Left ventricle myocardium inferior (tissue), 1 donor: ENCODE results near the gene THBS1. TPM values are rescaled to one million over a fixed set of nuclear protein-coding genes. Genes with fewer than 3 reads are reported as not detected.

Experiments
- DNase-seq: peaks from one replicate; pipeline ENCODE4 v3.0.0-alpha.2; 2020
- H3K27ac ChIP-seq: fragments of 200-600 bp; replicated peaks from 2 replicates; pipeline ENCODE4 v1.8.0; 2021
- H3K27me3 ChIP-seq: fragments of 200-600 bp; 2 replicates; pipeline ENCODE4 v1.8.0; 2021; ENCODE audit warnings: low read depth
- H3K36me3 ChIP-seq: fragments of 200-600 bp; 2 replicates; pipeline ENCODE4 v1.8.0; 2021
- H3K4me1 ChIP-seq: fragments of 200-600 bp; 2 replicates; pipeline ENCODE4 v1.8.0; 2021
- H3K4me3 ChIP-seq: fragments of 200-600 bp; 2 replicates; pipeline ENCODE4 v1.8.0; 2021; ENCODE audit warnings: mild to moderate bottlenecking, moderate library complexity
- H3K9me3 ChIP-seq: fragments of 200-600 bp; replicated peaks from 2 replicates; pipeline ENCODE4 v1.8.0; 2021
- intact Hi-C: fragments of 100-400 bp; cut with micrococcal nuclease; formaldehyde crosslinking; loops from one replicate; pipeline ENCODE4 v1.11.0; 2022
- total RNA-seq: library from RNA; stranded (reverse); fragmentation: NEBNext Ultra II Directional; extraction: Animal tissue kit (Norgen Biotek cat#: 25700); gene quantifications from one replicate; pipeline ENCODE4 v1.2.1, GENCODE V29; 2021
- TF ChIP-seq, protein P1 (sequence below): fragments of 200-600 bp; IDR thresholded peaks from 2 replicates; pipeline ENCODE4 v1.8.0; 2021; ENCODE audit warnings: antibody characterized with exemption, mild to moderate bottlenecking, borderline replicate concordance
- donor health status: DM: no; HTN: yes; CAD: no; lungs with severe emphysema.

Gene THBS1
- total RNA-seq, 1 donor from 2014 or later = 47.4 TPM

- H3K27ac ChIP-seq = no peak overlapping the region
- no peaks in the 10 kb centered on the region for H3K9me3 ChIP-seq
- DNase-seq = no peak
- TF ChIP-seq, protein P1, sequence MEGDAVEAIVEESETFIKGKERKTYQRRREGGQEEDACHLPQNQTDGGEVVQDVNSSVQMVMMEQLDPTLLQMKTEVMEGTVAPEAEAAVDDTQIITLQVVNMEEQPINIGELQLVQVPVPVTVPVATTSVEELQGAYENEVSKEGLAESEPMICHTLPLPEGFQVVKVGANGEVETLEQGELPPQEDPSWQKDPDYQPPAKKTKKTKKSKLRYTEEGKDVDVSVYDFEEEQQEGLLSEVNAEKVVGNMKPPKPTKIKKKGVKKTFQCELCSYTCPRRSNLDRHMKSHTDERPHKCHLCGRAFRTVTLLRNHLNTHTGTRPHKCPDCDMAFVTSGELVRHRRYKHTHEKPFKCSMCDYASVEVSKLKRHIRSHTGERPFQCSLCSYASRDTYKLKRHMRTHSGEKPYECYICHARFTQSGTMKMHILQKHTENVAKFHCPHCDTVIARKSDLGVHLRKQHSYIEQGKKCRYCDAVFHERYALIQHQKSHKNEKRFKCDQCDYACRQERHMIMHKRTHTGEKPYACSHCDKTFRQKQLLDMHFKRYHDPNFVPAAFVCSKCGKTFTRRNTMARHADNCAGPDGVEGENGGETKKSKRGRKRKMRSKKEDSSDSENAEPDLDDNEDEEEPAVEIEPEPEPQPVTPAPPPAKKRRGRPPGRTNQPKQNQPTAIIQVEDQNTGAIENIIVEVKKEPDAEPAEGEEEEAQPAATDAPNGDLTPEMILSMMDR = no peak
- peaks cover 8% of the 10 kb centered on the region for H3K4me1 ChIP-seq
- H3K4me3 ChIP-seq = no peak overlapping the region
- intact Hi-C loops = loop anchor here (10.0 kb wide), 1 partner anchor 162 kb away; no protein-coding TSS in a partner anchor
- no peaks in the 10 kb centered on the region for H3K27me3 ChIP-seq
- H3K36me3 ChIP-seq = peaks cover 95% of the 10 kb centered on the region
Observed at GRCh38 chr15:39592500-39592899, 11.6 kb downstream of the THBS1 start.

- no peaks in the 10 kb centered on the region for H3K27me3 ChIP-seq
- H3K4me1 ChIP-seq = peaks cover 3% of the 10 kb centered on the region
- TF ChIP-seq, protein P1 = no peak
- no peaks in the 10 kb centered on the region for H3K9me3 ChIP-seq
- H3K4me3 ChIP-seq = no peak overlapping the region
- H3K36me3 ChIP-seq = peaks cover 89% of the 10 kb centered on the region
- H3K27ac ChIP-seq = no peak overlapping the region
- intact Hi-C loops = loop anchor here (10.0 kb wide), 1 partner anchor 162 kb away; no protein-coding TSS in a partner anchor
- DNase-seq = no peak
Observed at GRCh38 chr15:39593071-39593655, 12.3 kb downstream of the THBS1 start.

DNA sequence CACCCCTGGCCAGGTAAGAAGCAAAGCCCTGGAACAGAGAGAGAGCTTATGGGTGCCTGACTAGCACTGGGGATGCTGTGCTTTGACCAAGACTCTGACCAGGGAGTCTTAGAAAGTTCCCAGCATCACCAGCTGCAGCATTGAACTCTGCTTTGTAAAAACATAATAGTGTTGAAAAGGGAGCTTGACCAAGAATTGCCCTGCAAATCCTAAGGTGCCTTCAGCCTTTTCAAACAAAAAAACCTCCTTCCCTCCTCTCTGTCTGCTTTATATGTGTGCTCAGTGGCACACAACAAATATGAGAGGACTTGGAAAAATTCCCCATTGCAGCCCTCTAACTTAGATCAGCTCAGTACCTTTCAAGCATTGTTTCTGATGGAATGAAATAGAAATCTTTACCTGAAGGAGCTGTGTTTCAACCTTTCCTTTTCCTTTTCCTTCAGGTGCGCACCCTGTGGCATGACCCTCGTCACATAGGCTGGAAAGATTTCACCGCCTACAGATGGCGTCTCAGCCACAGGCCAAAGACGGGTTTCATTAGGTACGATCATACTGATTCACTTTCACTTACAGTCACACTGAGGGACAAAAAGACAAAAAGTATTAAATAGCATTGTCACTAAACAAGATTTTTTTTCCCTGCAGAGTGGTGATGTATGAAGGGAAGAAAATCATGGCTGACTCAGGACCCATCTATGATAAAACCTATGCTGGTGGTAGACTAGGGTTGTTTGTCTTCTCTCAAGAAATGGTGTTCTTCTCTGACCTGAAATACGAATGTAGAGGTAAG is 13.0 kb downstream of the THBS1 start:
- Histone ChIP-seq H3K9me3 (no peaks in the 10 kb centered on the region), H3K4me3 (no peak overlapping the region), H3K27me3 (no peaks in the 10 kb centered on the region), H3K27ac (no peak overlapping the region), H3K4me1 (peaks cover 3% of the 10 kb centered on the region), H3K36me3 (peaks cover 82% of the 10 kb centered on the region)
- intact Hi-C loops = loop anchor here (10.0 kb wide), 1 partner anchor 161 kb away; no protein-coding TSS in a partner anchor
- TF ChIP-seq, protein P1 = no peak
- no peak for DNase-seq

DNA sequence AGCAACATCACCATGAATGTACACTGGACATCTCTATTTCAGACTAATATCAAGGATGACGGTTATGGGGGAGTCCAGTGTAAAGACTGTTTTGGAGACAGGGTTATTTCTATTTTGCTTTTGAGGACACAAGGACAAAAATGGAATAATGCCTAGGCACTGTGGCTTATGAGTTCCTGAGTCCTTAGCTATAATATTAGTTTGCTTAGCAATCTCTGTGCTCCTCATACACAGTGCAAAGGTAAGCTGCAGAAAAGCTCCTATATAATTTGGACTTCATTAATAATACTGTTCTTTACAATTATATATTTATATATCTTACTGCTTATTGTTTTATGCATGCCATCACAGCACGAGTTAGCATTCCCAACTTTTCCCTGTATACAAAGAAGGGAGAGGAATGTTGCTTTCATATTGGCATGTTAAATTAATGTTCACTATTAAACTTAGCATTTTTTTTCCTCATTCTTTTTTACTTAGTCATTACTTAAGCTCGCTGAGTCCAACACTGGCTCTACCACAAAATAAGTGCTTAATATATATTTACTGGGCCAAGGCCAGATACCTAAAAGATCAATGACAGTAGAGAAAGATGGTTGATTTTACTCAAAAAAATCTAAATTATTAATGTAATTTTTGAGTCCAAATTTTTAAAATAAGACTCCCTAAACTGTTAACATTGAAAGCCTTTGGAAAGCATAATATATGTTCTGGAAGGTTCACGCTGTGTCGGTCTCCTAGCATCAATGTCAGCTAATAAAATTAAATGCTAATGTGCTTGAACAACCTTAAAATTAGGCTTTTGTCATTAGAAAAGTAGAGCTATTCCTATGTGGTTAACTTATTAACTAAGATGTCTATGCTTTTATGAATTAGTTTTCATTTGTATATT is 13.8 kb downstream of the THBS1 start:
- intact Hi-C loops = loop anchor here (10.0 kb wide), 1 partner anchor 160 kb away; no protein-coding TSS in a partner anchor
- TF ChIP-seq, protein P1 = no peak

More for the DNA sequence above, 13.8 kb downstream of the THBS1 start:
- Histone ChIP-seq H3K27me3 (no peaks in the 10 kb centered on the region), H3K4me3 (no peak overlapping the region), H3K36me3 (peaks cover 73% of the 10 kb centered on the region), H3K4me1 (peaks cover 3% of the 10 kb centered on the region), H3K27ac (no peak overlapping the region), H3K9me3 (no peaks in the 10 kb centered on the region)
- DNase-seq = no peak
